ENCODE data around the gene GPR63.

The GPR63 gene

DNA sequence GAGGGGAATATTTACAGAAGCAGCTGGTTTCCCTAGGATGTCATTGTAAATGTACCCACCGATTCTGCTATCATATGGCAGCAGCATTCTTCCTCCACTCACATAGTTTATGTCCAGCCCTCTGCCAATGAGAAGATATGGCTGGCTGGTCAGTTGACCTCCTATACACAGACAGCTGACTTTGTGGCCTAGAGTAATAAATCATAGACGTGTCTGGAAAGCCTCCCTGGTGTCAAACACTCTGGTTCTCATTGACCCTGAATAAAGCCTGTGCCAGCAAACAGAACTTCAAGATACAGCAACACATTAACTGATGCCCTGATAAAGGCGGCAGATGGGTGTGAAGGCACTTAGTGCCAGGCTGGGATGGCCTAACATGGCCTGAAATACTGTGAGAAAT, 52.6 kb downstream of the GPR63 start:
- no peak for DNase-seq (ENCODE audit: low read depth, low spot score)
- CTCF ChIA-PET, result no interaction called here
- POLR2A ChIA-PET, result no interaction called here
- no peak for TF ChIP-seq CTCF (IDR thresholded peaks at IDR 0.05; ENCODE audit: insufficient read depth, low read length, missing control alignments)
- no peak overlapping the region for H3K4me3 ChIP-seq (ENCODE audit: low read depth, low read length)

- ChIA-PET CTCF (interaction anchor here (0.6 kb wide), 1 partner anchor 239 kb away, joined by 3 read pairs; no protein-coding TSS in a partner anchor), POLR2A (no interaction called here)
- H3K4me3 ChIP-seq (ENCODE audit: low read depth, low read length), result no peak overlapping the region
- TF ChIP-seq CTCF (IDR thresholded peaks at IDR 0.05; ENCODE audit: insufficient read depth, low read length, missing control alignments), result no peak
- DNase-seq (ENCODE audit: low read depth, low spot score), result no peak
Measured at GRCh38 chr6:96783307-96783706, 54.0 kb downstream of the GPR63 start.

DNA sequence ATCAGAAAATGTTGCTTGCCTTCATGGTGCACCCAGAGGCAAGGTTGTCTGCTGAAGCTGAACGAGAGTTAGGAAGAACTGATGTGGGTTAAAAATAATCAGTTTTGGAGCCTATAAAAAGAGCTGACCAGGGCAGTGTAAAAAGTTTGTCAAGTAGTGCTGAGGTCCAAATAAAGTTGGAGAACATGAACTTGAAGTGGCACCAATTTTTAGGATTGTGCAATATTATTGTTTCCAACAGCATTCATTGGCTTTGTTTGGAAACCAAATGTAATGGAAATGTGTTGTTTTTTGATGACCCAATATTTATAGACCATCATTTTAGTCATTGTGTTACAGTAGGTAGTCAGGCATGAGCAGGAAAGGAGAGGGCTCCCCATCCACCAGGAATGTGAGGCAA, 55.7 kb downstream of the GPR63 start:
- TF ChIP-seq CTCF (IDR thresholded peaks at IDR 0.05; ENCODE audit: insufficient read depth, low read length, missing control alignments), result no peak
- DNase-seq (ENCODE audit: low read depth, low spot score), result no peak
- ChIA-PET POLR2A (no interaction called here), CTCF (no interaction called here)
- no peak overlapping the region for H3K4me3 ChIP-seq (ENCODE audit: low read depth, low read length)

DNA sequence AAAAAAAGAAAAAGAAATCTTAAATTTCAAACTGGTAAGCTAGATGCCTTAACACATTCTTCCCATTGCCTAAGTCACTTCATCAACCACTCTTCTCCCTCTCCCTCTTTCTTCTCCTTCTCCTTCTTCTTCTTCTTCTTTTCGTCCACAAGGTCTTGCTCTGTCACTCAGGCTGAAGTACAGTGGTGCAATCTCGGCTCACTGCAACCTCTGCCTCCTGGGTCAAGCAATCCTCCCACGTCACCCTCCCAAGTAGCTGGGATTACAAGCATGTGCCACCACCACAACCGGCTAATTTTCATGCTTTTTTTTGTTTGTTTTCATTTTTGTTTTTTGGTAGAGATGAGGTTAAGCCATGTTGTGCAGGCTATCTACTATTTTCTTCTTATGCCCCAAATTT, 60.2 kb downstream of the GPR63 start:
- POLR2A ChIA-PET, result no interaction called here
- no peak overlapping the region for H3K4me3 ChIP-seq (ENCODE audit: low read depth, low read length)
- no peak for TF ChIP-seq CTCF (IDR thresholded peaks at IDR 0.05; ENCODE audit: insufficient read depth, low read length, missing control alignments)
- no peak for DNase-seq (ENCODE audit: low read depth, low spot score)
- CTCF ChIA-PET, result no interaction called here

DNA sequence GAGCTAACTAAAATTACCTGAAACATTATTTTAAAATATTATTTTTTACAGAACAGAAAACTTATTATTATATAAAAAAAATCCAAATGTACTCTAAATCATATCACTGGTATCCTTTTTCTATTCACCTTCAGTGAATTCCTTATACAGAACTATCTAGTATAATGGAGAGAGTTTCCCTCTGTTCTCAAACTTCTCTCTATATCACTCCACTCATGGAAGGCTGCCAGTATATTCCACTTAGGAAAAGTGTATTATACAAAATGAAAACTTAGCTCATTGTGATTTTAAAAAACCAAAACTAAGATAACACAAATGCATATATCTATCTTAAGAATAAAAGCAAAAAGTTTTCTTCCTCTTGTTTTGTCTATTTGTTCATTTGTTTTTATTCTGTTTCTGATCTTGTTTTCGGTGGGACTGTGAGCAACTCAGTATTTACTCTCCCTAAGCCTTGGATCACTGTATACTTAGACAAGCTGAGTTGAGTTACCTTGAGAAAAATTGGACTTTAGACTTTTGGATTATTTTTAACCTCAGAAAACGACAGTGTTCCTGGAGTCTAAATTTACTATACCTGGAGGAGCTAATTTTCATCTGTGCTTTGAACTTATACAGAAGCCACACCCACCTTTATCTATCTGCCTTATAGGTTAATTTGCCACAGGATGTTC, 61.4 kb downstream of the GPR63 start:
- CTCF ChIA-PET, result no interaction called here
- DNase-seq (ENCODE audit: low read depth, low spot score), result no peak
- H3K4me3 ChIP-seq (ENCODE audit: low read depth, low read length), result no peak overlapping the region
- POLR2A ChIA-PET, result no interaction called here
- no peak for TF ChIP-seq CTCF (IDR thresholded peaks at IDR 0.05; ENCODE audit: insufficient read depth, low read length, missing control alignments)

GRCh38 chr6:96766769-96767168, 70.5 kb downstream of the GPR63 start:
- CTCF ChIA-PET, result no interaction called here

More at GRCh38 chr6:96766769-96767168, 70.5 kb downstream of the GPR63 start:
- POLR2A ChIA-PET, result no interaction called here
- H3K4me3 ChIP-seq (ENCODE audit: low read depth, low read length), result no peak overlapping the region
- DNase-seq (ENCODE audit: low read depth, low spot score), result no peak
- no peak for TF ChIP-seq CTCF (IDR thresholded peaks at IDR 0.05; ENCODE audit: insufficient read depth, low read length, missing control alignments)
